ENCODE measurements around the gene PLXNA4.

DNA sequence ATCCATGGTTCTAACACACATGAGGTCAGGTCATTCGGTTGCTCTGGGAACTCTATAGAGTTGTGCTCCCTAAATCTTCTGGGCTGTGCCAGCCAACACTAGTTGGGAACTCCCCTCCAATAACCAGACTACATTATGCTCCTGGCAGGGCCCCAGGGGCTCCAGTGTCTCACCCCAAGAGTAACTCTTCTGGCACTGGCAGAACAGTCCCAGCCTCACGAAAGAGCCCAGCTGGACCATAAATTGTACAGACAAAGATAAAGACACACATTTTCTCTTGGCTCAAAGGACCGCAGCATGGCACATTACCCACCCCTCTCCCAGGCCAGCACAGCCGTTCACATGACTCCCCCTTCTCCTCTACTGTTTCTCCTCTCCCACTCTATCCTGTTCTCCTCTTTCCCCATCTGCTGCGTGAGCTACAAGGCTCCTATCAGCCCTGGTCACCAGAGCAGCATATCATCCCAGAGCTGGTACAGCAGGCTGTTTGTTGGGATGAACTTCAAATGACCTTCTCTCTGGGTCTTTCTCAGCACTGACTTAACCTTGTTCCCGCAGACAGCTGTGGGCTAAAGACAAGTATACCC, 230.6 kb downstream of the PLXNA4 start:
- no peak for TF ChIP-seq TEAD4 (IDR thresholded peaks at IDR 0.05; ENCODE audit: low read length)
- TF ChIP-seq TEAD4 (CRISPR knock-in tag; IDR thresholded peaks at IDR 0.05; ENCODE audit: borderline replicate concordance) = no peak
- no peak for TF ChIP-seq TAF1 (IDR thresholded peaks at IDR 0.05; ENCODE audit: control insufficient read depth, extremely low read depth, insufficient read depth, low read length, severe bottlenecking)
- TF ChIP-seq HDAC6 (IDR thresholded peaks at IDR 0.05; ENCODE audit: low read depth, low read length) = no peak
- TF ChIP-seq GATA2 (CRISPR knock-in tag; IDR thresholded peaks at IDR 0.05) = no peak
- TF ChIP-seq TARDBP (IDR thresholded peaks at IDR 0.05) = no peak
- no peak for TF ChIP-seq ZFP91 (CRISPR knock-in tag; IDR thresholded peaks at IDR 0.05)
- TF ChIP-seq ZBTB11 (CRISPR knock-in tag; IDR thresholded peaks at IDR 0.05) = no peak
- no peak for TF ChIP-seq GTF2E2 (tag; IDR thresholded peaks at IDR 0.05)
- no peak for TF ChIP-seq CTCF (IDR thresholded peaks at IDR 0.05 in 2 of 3, conservative IDR thresholded peaks at IDR 0.05 in 1 of 3; ENCODE audit: insufficient read depth in 2 of 3, low read depth in 1 of 3, low read length in 3 of 3)
- TF ChIP-seq GATAD2A (IDR thresholded peaks at IDR 0.05) = no peak
